HEK293 (cell line): ENCODE data around the gene AP1G2.

ENCODE experiments used
- CTCF ChIA-PET: fragments of 350-600 bp; formaldehyde crosslinking; extraction: SDS; loops from one replicate; lab custom pipeline; 2021; ENCODE audit warnings: antibody characterized with exemption; lab: Yijun Ruan, JAX
- POLR2A ChIA-PET: fragments of 300-600 bp; formaldehyde crosslinking; extraction: SDS; loops from one replicate; lab custom pipeline; 2020; ENCODE audit warnings: antibody characterized with exemption, inconsistent platforms; lab: Yijun Ruan, JAX
- H3K27ac ChIP-seq: fragments of 200-500 bp; sonication (Bioruptor generic); 2 replicates; pipeline ENCODE4 v1.5.1; 2014; ENCODE audit warnings: low read depth, low read length, control low read depth, inconsistent platforms; ENCODE audit errors: extremely low read depth
- H3K36me3 ChIP-seq, 2 experiments: fragments of 200-500 bp in 1 of 2; sonication (Bioruptor generic) in 1 of 2; 1 replicate in 1 of 2; 2 replicates in 1 of 2; pipeline ENCODE4 v1.5.1; 2014 to 2017; ENCODE audit warnings: inconsistent platforms in 2 of 2, low read length in 2 of 2; ENCODE audit not compliant: control insufficient read depth in 2 of 2, insufficient read depth in 1 of 2
- H3K4me1 ChIP-seq: fragments of 200-500 bp; sonication (Bioruptor generic); 2 replicates; pipeline ENCODE4 v1.5.1; 2014; ENCODE audit warnings: mild to moderate bottlenecking, low read length, inconsistent platforms; ENCODE audit not compliant: control insufficient read depth, insufficient read depth
- H3K4me3 ChIP-seq: 2 replicates; pipeline ENCODE4 v1.5.1; 2011; ENCODE audit warnings: low read depth, mild to moderate bottlenecking, control low read depth, low read length, moderate library complexity
- H3K9me3 ChIP-seq: fragments of 200-500 bp; sonication (Bioruptor generic); 2 replicates; pipeline ENCODE4 v1.5.1; 2014; ENCODE audit warnings: low read depth, low read length, inconsistent platforms; ENCODE audit not compliant: control insufficient read depth, insufficient read depth
- EGR2 ChIP-seq: fragments of 450-650 bp; formaldehyde crosslinking; IDR thresholded peaks from 2 replicates; pipeline ENCODE4 v1.5.1; 2016; ENCODE audit warnings: low read depth, missing biosample characterization, missing genetic modification characterization
- GLI4 ChIP-seq: fragments of 450-650 bp; formaldehyde crosslinking; IDR thresholded peaks from 2 replicates; pipeline ENCODE4 v1.5.1; 2016; ENCODE audit warnings: missing biosample characterization, missing genetic modification characterization
- IKZF3 ChIP-seq: fragments of 450-650 bp; IDR thresholded peaks from 2 replicates; pipeline ENCODE4 v1.5.0; 2018; ENCODE audit warnings: missing biosample characterization, mild to moderate bottlenecking, missing genetic modification characterization, moderate library complexity
- KLF10 ChIP-seq: fragments of 450-650 bp; IDR thresholded peaks from 2 replicates; pipeline ENCODE4 v1.5.1; 2018; ENCODE audit warnings: missing biosample characterization, mild to moderate bottlenecking, missing genetic modification characterization
- MYNN ChIP-seq: fragments of 450-650 bp; formaldehyde crosslinking; IDR thresholded peaks from 2 replicates; pipeline ENCODE4 v1.5.1; 2016; ENCODE audit warnings: missing biosample characterization, missing genetic modification characterization, borderline replicate concordance
- MZF1 ChIP-seq: fragments of 450-650 bp; formaldehyde crosslinking; IDR thresholded peaks from 2 replicates; pipeline ENCODE4 v1.5.1; 2017; ENCODE audit warnings: missing biosample characterization, missing genetic modification characterization, borderline replicate concordance
- ZEB2 ChIP-seq: fragments of 450-650 bp; formaldehyde crosslinking; IDR thresholded peaks from 2 replicates; pipeline ENCODE4 v1.5.1; 2016; ENCODE audit warnings: missing biosample characterization, missing genetic modification characterization
- ZFHX2 ChIP-seq: fragments of 450-650 bp; formaldehyde crosslinking; conservative IDR thresholded peaks from 2 replicates; pipeline ENCODE4 v1.5.1; 2016; ENCODE audit warnings: missing biosample characterization, missing genetic modification characterization
- ZFP41 ChIP-seq: fragments of 450-650 bp; formaldehyde crosslinking; IDR thresholded peaks from 2 replicates; pipeline ENCODE4 v1.5.1; 2016; ENCODE audit warnings: missing biosample characterization, missing genetic modification characterization, borderline replicate concordance
- ZNF112 ChIP-seq: fragments of 450-650 bp; formaldehyde crosslinking; IDR thresholded peaks from 2 replicates; pipeline ENCODE4 v1.5.0; 2017; ENCODE audit warnings: missing biosample characterization, missing genetic modification characterization
- ZNF132 ChIP-seq: fragments of 450-650 bp; formaldehyde crosslinking; IDR thresholded peaks from 2 replicates; pipeline ENCODE4 v1.5.1; 2017; ENCODE audit warnings: missing biosample characterization, missing genetic modification characterization, borderline replicate concordance
- ZNF146 ChIP-seq: fragments of 450-650 bp; formaldehyde crosslinking; IDR thresholded peaks from 2 replicates; pipeline ENCODE4 v1.5.1; 2016; ENCODE audit warnings: missing biosample characterization, missing genetic modification characterization
- ZNF157 ChIP-seq: fragments of 450-650 bp; formaldehyde crosslinking; IDR thresholded peaks from 2 replicates; pipeline ENCODE4 v1.5.1; 2016; ENCODE audit warnings: missing biosample characterization, missing genetic modification characterization
- ZNF239 ChIP-seq: fragments of 450-650 bp; formaldehyde crosslinking; IDR thresholded peaks from 2 replicates; pipeline ENCODE4 v1.5.1; 2016; ENCODE audit warnings: missing biosample characterization, missing genetic modification characterization
- ZNF324 ChIP-seq: fragments of 450-650 bp; formaldehyde crosslinking; IDR thresholded peaks from 2 replicates; pipeline ENCODE4 v1.5.1; 2016; ENCODE audit warnings: missing biosample characterization, missing genetic modification characterization
- ZNF350 ChIP-seq: fragments of 450-650 bp; formaldehyde crosslinking; IDR thresholded peaks from 2 replicates; pipeline ENCODE4 v1.5.0; 2017; ENCODE audit warnings: missing biosample characterization, mild to moderate bottlenecking, missing genetic modification characterization
- ZNF513 ChIP-seq: fragments of 450-650 bp; IDR thresholded peaks from 2 replicates; pipeline ENCODE4 v1.5.1; 2018; ENCODE audit warnings: missing biosample characterization, missing genetic modification characterization
- ZNF670 ChIP-seq: fragments of 450-650 bp; formaldehyde crosslinking; IDR thresholded peaks from 2 replicates; pipeline ENCODE4 v1.5.1; 2016; ENCODE audit warnings: missing biosample characterization, missing genetic modification characterization, low read depth
- ZNF785 ChIP-seq: fragments of 450-650 bp; formaldehyde crosslinking; IDR thresholded peaks from 2 replicates; pipeline ENCODE4 v1.5.1; 2016; ENCODE audit warnings: missing biosample characterization, missing genetic modification characterization
- ZNF830 ChIP-seq: fragments of 450-650 bp; IDR thresholded peaks from 2 replicates; pipeline ENCODE4 v1.5.0; 2018; ENCODE audit warnings: missing biosample characterization, missing genetic modification characterization, low read depth, mild to moderate bottlenecking, moderate library complexity
- TF ChIP-seq, protein P1 (sequence below): fragments of 450-650 bp; formaldehyde crosslinking; IDR thresholded peaks from 2 replicates; pipeline ENCODE4; 2016; ENCODE audit warnings: missing biosample characterization, missing genetic modification characterization
- TF ChIP-seq, protein P2 (sequence below): fragments of 450-650 bp; formaldehyde crosslinking; IDR thresholded peaks from 2 replicates; pipeline ENCODE4 v1.5.1; 2016; ENCODE audit warnings: missing biosample characterization, missing genetic modification characterization
- TF ChIP-seq, protein P3 (sequence below): fragments of 450-650 bp; formaldehyde crosslinking; IDR thresholded peaks from 2 replicates; pipeline ENCODE4 v1.5.1; 2016; ENCODE audit warnings: missing biosample characterization, missing genetic modification characterization, low read depth
- TF ChIP-seq, protein P4 (sequence below): fragments of 450-650 bp; formaldehyde crosslinking; IDR thresholded peaks from 2 replicates; pipeline ENCODE4 v1.5.1; 2016; ENCODE audit warnings: missing biosample characterization, missing genetic modification characterization

AP1G2 gene

GRCh38 chr14:23564181-23564812, 3.3 kb downstream of the AP1G2 start:
- ChIA-PET CTCF (interaction anchor here (1.0 to 10.1 kb wide), 4 partner anchors 10 to 96 kb away, joined by 3 to 338 read pairs (median 5); no protein-coding TSS in a partner anchor), POLR2A (interaction anchor here (1.3 to 1.6 kb wide), 2 partner anchors 9 to 86 kb away, joined by 3 to 5 read pairs; no protein-coding TSS in a partner anchor)
- Histone ChIP-seq H3K9me3 (no peaks in the 10 kb centered on the region), H3K36me3 (peaks cover 17 to 68% of the 10 kb centered on the region in 2 experiments; a peak in 2 of 3 replicates), H3K4me1 (peaks cover 13% of the 10 kb centered on the region), H3K27ac (no peak overlapping the region), H3K4me3 (no peak overlapping the region)
- TF ChIP-seq ZNF239 (tag by site-specific recombination) (no peak), ZNF112 (tag by site-specific recombination) (no peak), KLF10 (tag by site-specific recombination) (no peak), ZNF513 (tag by site-specific recombination) (no peak), EGR2 (tag by site-specific recombination) (peak; percentile 41; the same call in 1 of the 2 replicates), ZNF146 (no peak), IKZF3 (tag by site-specific recombination) (no peak), ZFHX2 (tag by site-specific recombination) (peak; percentile 54; the same call in 1 of the 2 replicates), ZNF157 (no peak)
- TF ChIP-seq, protein P1, sequence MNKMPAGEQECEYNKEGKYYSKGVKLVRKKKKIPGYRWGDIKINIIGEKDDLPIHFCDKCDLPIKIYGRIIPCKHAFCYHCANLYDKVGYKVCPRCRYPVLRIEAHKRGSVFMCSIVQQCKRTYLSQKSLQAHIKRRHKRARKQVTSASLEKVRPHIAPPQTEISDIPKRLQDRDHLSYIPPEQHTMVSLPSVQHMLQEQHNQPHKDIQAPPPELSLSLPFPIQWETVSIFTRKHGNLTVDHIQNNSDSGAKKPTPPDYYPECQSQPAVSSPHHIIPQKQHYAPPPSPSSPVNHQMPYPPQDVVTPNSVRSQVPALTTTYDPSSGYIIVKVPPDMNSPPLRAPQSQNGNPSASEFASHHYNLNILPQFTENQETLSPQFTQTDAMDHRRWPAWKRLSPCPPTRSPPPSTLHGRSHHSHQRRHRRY (tag by site-specific recombination) = no peak

DNA sequence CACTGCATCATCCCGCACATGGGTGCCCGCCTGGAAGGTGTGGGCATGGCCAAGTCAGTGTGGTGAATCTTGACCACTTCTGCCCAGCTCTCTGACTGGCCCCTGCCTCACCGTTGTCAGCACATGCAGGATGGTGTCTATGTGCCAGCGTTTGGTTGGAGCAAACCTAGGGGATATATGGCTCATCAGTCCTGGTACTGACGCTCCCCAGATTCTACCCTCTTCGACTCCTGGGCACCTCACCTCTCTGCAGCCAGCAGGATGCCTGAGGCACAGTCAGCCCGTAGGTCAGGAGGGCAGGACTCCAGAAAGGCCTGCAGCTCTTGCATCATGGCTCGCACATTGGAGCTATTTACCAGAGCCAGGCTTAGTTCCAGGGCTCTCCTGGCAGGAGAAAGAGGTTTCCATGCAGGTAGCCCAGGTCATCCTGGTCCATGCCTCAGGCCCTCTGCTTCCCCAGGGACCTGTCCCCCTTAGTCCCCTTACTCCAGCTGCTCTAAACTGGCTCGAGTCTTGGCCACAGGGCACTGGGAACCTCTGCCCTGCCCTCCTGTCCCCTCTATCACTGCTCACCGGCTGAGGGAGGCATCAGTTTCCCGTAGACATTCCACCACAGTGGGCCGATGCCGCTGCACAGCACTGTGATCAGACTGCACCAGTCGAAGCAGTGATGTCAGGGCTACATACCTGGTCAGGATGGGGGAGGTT, 4.0 kb downstream of the AP1G2 start:
- H3K36me3 ChIP-seq = peaks cover 17 to 75% of the 10 kb centered on the region in 2 experiments; a peak in 2 of 3 replicates
- no peaks in the 10 kb centered on the region for H3K9me3 ChIP-seq
- peaks cover 9% of the 10 kb centered on the region for H3K4me1 ChIP-seq
- H3K27ac ChIP-seq = no peak overlapping the region
- H3K4me3 ChIP-seq = no peak overlapping the region
- POLR2A ChIA-PET = interaction anchor here (1.3 to 1.6 kb wide), 2 partner anchors 8 to 85 kb away, joined by 3 to 5 read pairs; no protein-coding TSS in a partner anchor
- CTCF ChIA-PET = interaction anchor here (0.6 to 10.1 kb wide), 11 partner anchors 9 to 1839 kb away, joined by 3 to 338 read pairs (median 4); partner anchors contain the start of gene ZFHX2
- TF ChIP-seq EGR2 (tag by site-specific recombination) = no peak
- no peak for TF ChIP-seq ZNF670 (tag by site-specific recombination)
- TF ChIP-seq ZEB2 (tag by site-specific recombination) = no peak
- no peak for TF ChIP-seq ZNF350 (tag by site-specific recombination)
- no peak for TF ChIP-seq GLI4 (tag by site-specific recombination)
- TF ChIP-seq, protein P2, sequence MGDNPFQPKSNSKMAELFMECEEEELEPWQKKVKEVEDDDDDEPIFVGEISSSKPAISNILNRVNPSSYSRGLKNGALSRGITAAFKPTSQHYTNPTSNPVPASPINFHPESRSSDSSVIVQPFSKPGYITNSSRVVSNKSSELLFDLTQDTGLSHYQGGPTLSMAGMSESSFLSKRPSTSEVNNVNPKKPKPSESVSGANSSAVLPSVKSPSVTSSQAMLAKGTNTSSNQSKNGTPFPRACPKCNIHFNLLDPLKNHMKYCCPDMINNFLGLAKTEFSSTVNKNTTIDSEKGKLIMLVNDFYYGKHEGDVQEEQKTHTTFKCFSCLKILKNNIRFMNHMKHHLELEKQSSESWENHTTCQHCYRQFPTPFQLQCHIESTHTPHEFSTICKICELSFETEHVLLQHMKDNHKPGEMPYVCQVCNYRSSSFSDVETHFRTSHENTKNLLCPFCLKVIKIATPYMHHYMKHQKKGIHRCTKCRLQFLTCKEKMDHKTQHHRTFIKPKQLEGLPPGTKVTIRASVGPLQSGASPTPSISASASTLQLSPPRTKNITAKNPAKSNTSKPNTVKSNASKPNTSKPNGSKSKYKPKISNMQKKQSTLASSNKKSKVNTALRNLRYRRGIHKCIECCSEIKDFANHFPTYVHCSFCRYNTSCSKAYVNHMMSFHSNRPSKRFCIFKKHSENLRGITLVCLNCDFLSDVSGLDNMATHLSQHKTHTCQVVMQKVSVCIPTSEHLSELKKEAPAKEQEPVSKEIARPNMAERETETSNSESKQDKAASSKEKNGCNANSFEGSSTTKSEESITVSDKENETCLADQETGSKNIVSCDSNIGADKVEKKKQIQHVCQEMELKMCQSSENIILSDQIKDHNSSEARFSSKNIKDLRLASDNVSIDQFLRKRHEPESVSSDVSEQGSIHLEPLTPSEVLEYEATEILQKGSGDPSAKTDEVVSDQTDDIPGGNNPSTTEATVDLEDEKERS (tag by site-specific recombination) = no peak
- no peak for TF ChIP-seq MYNN (tag by site-specific recombination)
- no peak for TF ChIP-seq ZNF830 (tag by site-specific recombination)
- TF ChIP-seq MZF1 (tag by site-specific recombination) = no peak
- TF ChIP-seq, protein P3, sequence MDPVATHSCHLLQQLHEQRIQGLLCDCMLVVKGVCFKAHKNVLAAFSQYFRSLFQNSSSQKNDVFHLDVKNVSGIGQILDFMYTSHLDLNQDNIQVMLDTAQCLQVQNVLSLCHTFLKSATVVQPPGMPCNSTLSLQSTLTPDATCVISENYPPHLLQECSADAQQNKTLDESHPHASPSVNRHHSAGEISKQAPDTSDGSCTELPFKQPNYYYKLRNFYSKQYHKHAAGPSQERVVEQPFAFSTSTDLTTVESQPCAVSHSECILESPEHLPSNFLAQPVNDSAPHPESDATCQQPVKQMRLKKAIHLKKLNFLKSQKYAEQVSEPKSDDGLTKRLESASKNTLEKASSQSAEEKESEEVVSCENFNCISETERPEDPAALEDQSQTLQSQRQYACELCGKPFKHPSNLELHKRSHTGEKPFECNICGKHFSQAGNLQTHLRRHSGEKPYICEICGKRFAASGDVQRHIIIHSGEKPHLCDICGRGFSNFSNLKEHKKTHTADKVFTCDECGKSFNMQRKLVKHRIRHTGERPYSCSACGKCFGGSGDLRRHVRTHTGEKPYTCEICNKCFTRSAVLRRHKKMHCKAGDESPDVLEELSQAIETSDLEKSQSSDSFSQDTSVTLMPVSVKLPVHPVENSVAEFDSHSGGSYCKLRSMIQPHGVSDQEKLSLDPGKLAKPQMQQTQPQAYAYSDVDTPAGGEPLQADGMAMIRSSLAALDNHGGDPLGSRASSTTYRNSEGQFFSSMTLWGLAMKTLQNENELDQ (tag by site-specific recombination) = no peak
- TF ChIP-seq, protein P4, sequence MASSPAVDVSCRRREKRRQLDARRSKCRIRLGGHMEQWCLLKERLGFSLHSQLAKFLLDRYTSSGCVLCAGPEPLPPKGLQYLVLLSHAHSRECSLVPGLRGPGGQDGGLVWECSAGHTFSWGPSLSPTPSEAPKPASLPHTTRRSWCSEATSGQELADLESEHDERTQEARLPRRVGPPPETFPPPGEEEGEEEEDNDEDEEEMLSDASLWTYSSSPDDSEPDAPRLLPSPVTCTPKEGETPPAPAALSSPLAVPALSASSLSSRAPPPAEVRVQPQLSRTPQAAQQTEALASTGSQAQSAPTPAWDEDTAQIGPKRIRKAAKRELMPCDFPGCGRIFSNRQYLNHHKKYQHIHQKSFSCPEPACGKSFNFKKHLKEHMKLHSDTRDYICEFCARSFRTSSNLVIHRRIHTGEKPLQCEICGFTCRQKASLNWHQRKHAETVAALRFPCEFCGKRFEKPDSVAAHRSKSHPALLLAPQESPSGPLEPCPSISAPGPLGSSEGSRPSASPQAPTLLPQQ (tag by site-specific recombination) = no peak
- TF ChIP-seq ZNF132 (tag by site-specific recombination) = no peak
- no peak for TF ChIP-seq ZNF324
- no peak for TF ChIP-seq ZFP41 (tag by site-specific recombination)
- TF ChIP-seq ZNF785 (tag by site-specific recombination) = no peak
